Hippocampal formation (tissue), 2 donors: ENCODE results near the gene CD209.
"Not testable (repeated sequence)": the region's sequence is repeated elsewhere in the genome, so short reads cannot be mapped to it uniquely, and the experiment has no call there.

ENCODE experiments used
- DNase-seq, 2 donors: peaks; one replicate each; lab custom pipeline; 2025; lab: John Stamatoyannopoulos, UW

The CD209 gene

GRCh38 chr19:7769171-7769570 is 21.8 kb upstream of the CD209 start:
- DNase-seq, result no peak

GRCh38 chr19:7767487-7767886 is 20.2 kb upstream of the CD209 start:
- no peak for DNase-seq

GRCh38 chr19:7766535-7766934 is 19.2 kb upstream of the CD209 start:
- DNase-seq, result no peak

GRCh38 chr19:7765043-7765442 is 17.7 kb upstream of the CD209 start:
- not testable (repeated sequence) for DNase-seq

- DNase-seq, result not testable (repeated sequence)
These were observed 16.8 kb upstream of the CD209 start for GRCh38 chr19:7764157-7764556.

GRCh38 chr19:7763696-7764095 is 16.4 kb upstream of the CD209 start:
- no peak for DNase-seq

GRCh38 chr19:7762719-7763293 is 15.5 kb upstream of the CD209 start, which contains the start of gene CLEC4M:
Gene CLEC4M (plus strand): TSS chr19:7763243. CDS start chr19:7763267, 24 bp downstream.
- DNase-seq, result no peak

GRCh38 chr19:7759156-7759555 is 11.8 kb upstream of the CD209 start:
- no peak for DNase-seq

GRCh38 chr19:7757358-7757757 is 10.0 kb upstream of the CD209 start:
- no peak for DNase-seq

GRCh38 chr19:7756258-7756657 is 8.9 kb upstream of the CD209 start:
- no peak for DNase-seq

- no peak for DNase-seq
These were observed 3.9 kb upstream of the CD209 start for GRCh38 chr19:7751157-7751783.

GRCh38 chr19:7748756-7749155 is 1.4 kb upstream of the CD209 start:
- no peak for DNase-seq

GRCh38 chr19:7748171-7748570 is 837 bp upstream of the CD209 start:
- no peak for DNase-seq

GRCh38 chr19:7746306-7746705 is 1.0 kb downstream of the CD209 start:
- not testable (repeated sequence) for DNase-seq

GRCh38 chr19:7744871-7745650 is 2.3 kb downstream of the CD209 start:
- DNase-seq, result no peak

GRCh38 chr19:7744199-7744786 is 3.0 kb downstream of the CD209 start:
- DNase-seq, result no peak

GRCh38 chr19:7743425-7743841 is 3.9 kb downstream of the CD209 start:
- DNase-seq, result no peak

GRCh38 chr19:7742991-7743390 is 4.3 kb downstream of the CD209 start:
- no peak for DNase-seq

GRCh38 chr19:7742575-7742974 is 4.8 kb downstream of the CD209 start:
- no peak for DNase-seq

- DNase-seq, result no peak
These were observed 6.7 kb downstream of the CD209 start for GRCh38 chr19:7740682-7741054.

- no peak for DNase-seq
These were observed 7.3 kb downstream of the CD209 start for GRCh38 chr19:7739801-7740681.
